GM12878 (cell line): ENCODE results near the gene TRIM45. TPM values are rescaled to one million over a fixed set of nuclear protein-coding genes. Genes with fewer than 3 reads are reported as not detected.

Source experiments
- ATAC-seq: fragments of 200-7000 bp; cut with Tn5 transposase; 3 replicates; pipeline ENCODE4 v1.9.1; 2020; ENCODE audit warnings: mild to moderate bottlenecking, moderate library complexity
- BruUV-seq: library from RNA; stranded (reverse); fragments of 400-500 nt; replicated peaks from 2 replicates; lab custom pipeline; 2021; lab: Mats Ljungman, UMichigan
- CTCF ChIA-PET: fragments of 300-600 bp; sonication (Branson Sonifier 250); formaldehyde crosslinking; extraction: SDS; loops from one replicate; lab custom pipeline; 2021; ENCODE audit warnings: inconsistent platforms; lab: Yijun Ruan, JAX
- POLR2A ChIA-PET: fragments of 350-600 bp; formaldehyde crosslinking; extraction: SDS; loops from one replicate; lab custom pipeline; 2021; ENCODE audit warnings: inconsistent platforms; lab: Charles Lee
- RAD21 ChIA-PET: fragments of 300-600 bp; sonication (Branson Sonifier 250); formaldehyde crosslinking; loops from one replicate; lab custom pipeline; 2023; ENCODE audit warnings: antibody characterized with exemption; ENCODE audit not compliant: unreplicated experiment; lab: Charles Lee
- SMC1A ChIA-PET: fragments of 300-600 bp; sonication (Branson Sonifier 250); formaldehyde crosslinking; loops from one replicate; lab custom pipeline; 2023; ENCODE audit not compliant: unreplicated experiment, uncharacterized antibody; lab: Charles Lee
- DNase-seq: peaks from one replicate; pipeline ENCODE4 v3.0.0-alpha.2; 2011; ENCODE audit warnings: low read depth, low spot score
- FAIRE-seq: peaks from 3 replicates; lab custom pipeline; 2011; peaks lifted over from hg19 to GRCh38; lab: Jason Lieb, UNC
- H2AFZ ChIP-seq: 2 replicates; pipeline ENCODE4 v1.6.0; 2011; ENCODE audit warnings: low read depth, low read length, control low read depth; ENCODE audit not compliant: control insufficient read depth
- H3K27ac ChIP-seq: 2 replicates; pipeline ENCODE4 v1.5.1; 2011; ENCODE audit warnings: control low read depth; ENCODE audit not compliant: control insufficient read depth, insufficient read depth
- H3K27me3 ChIP-seq, 2 experiments: replicated peaks in 1 of 2; 2 replicates each; pipeline versions ENCODE4 v1.6.0 to v1.6.1; 2011; ENCODE audit warnings: low read length in 1 of 2; ENCODE audit not compliant: control insufficient read depth in 2 of 2, insufficient read depth in 2 of 2
- H3K36me3 ChIP-seq, 2 experiments: 2 replicates each; pipeline ENCODE4 v1.5.1; 2011; ENCODE audit warnings: low read length in 1 of 2; ENCODE audit not compliant: control insufficient read depth in 2 of 2, insufficient read depth in 2 of 2
- H3K4me1 ChIP-seq: 2 replicates; pipeline ENCODE4 v1.6.1; 2011; ENCODE audit warnings: mild to moderate bottlenecking, low read length, moderate library complexity, mixed read lengths; ENCODE audit not compliant: control insufficient read depth, insufficient read depth
- H3K4me2 ChIP-seq: 2 replicates; pipeline ENCODE4 v1.6.0; 2011; ENCODE audit warnings: control low read depth; ENCODE audit not compliant: control insufficient read depth, insufficient read depth
- H3K4me3 ChIP-seq: fragments of 200-600 bp; sonication (generic); 2 replicates; pipeline ENCODE4 v1.5.1; 2016
- H3K79me2 ChIP-seq: 2 replicates; pipeline ENCODE4 v1.6.0; 2011; ENCODE audit warnings: low read length; ENCODE audit not compliant: control insufficient read depth, insufficient read depth
- H3K9ac ChIP-seq: 2 replicates; pipeline ENCODE4 v1.8.0; 2011; ENCODE audit warnings: low read length, control low read depth, mixed read lengths; ENCODE audit not compliant: control insufficient read depth, insufficient read depth
- H3K9me3 ChIP-seq: replicated peaks from 3 replicates; pipeline ENCODE4 v1.5.1; 2011; ENCODE audit warnings: mild to moderate bottlenecking, low read length; ENCODE audit not compliant: control insufficient read depth, insufficient read depth
- H4K20me1 ChIP-seq: 2 replicates; pipeline ENCODE4 v1.6.0; 2011; ENCODE audit not compliant: control insufficient read depth, insufficient read depth
- E4F1 ChIP-seq: fragments of 450-650 bp; IDR thresholded peaks from 2 replicates; pipeline ENCODE4 v1.6.1; 2018; ENCODE audit warnings: borderline replicate concordance, mild to moderate bottlenecking; ENCODE audit not compliant: partially characterized antibody
- EGR1 ChIP-seq, 2 experiments: IDR thresholded peaks; 1 replicate in 1 of 2; 2 replicates in 1 of 2; pipeline ENCODE4 v1.6.1; 2011 to 2012; ENCODE audit warnings: low read depth in 2 of 2, low read length in 2 of 2, borderline replicate concordance in 1 of 2, mild to moderate bottlenecking in 1 of 2, moderate library complexity in 1 of 2
- ESRRA ChIP-seq: IDR thresholded peaks from 2 replicates; pipeline ENCODE4 v1.6.1; 2012; ENCODE audit warnings: mild to moderate bottlenecking, low read length, improper control_type of control experiment
- MTA3 ChIP-seq: IDR thresholded peaks from 2 replicates; pipeline ENCODE4 v1.6.1; 2012; ENCODE audit warnings: low read length, inconsistent platforms, borderline replicate concordance
- MYB ChIP-seq: fragments of 150-350 bp; IDR thresholded peaks from 2 replicates; pipeline ENCODE4 v1.6.1; 2014; ENCODE audit warnings: mild to moderate bottlenecking, low read depth, low read length, borderline replicate concordance
- PML ChIP-seq: IDR thresholded peaks from 2 replicates; pipeline ENCODE4 v1.6.1; 2012; ENCODE audit warnings: low read length, inconsistent platforms
- RB1 ChIP-seq: fragments of 450-650 bp; formaldehyde crosslinking; IDR thresholded peaks from 2 replicates; pipeline ENCODE4 v1.6.1; 2017; ENCODE audit warnings: mild to moderate bottlenecking, borderline replicate concordance
- SIX5 ChIP-seq: IDR thresholded peaks from 2 replicates; pipeline ENCODE4 v1.6.1; 2011; ENCODE audit warnings: mild to moderate bottlenecking, low read depth, low read length, moderate library complexity; ENCODE audit not compliant: severe bottlenecking
- WGBS: methylation state at CpG from one replicate; pipeline ENCODE4 v1.1.6; 2016; ENCODE audit warnings: low lambda C conversion rate; ENCODE audit not compliant: insufficient replicate concordance, insufficient coverage; ENCODE audit errors: missing lambda C conversion rate; 5-methylcytosine and 5-hydroxymethylcytosine counted together
- in situ Hi-C: fragments of 300-500 bp; cut with MboI; formaldehyde crosslinking; loops from 9 replicates; pipeline ENCODE4 v1.14.3; 2018; ENCODE audit warnings: mixed read lengths
- intact Hi-C: fragments of 100-400 bp; cut with micrococcal nuclease; formaldehyde crosslinking; loops from one replicate; pipeline ENCODE4 v1.14.2; 2022; ENCODE audit not compliant: unreplicated experiment
- polyA plus RNA-seq, 11 experiments: library from polyadenylated mRNA; depleted of rRNA in 4 of 11; unstranded in 6 of 11; stranded (reverse) in 5 of 11; fragments of >200 nt; fragmentation: Nextera tagmentation in 4 of 11; fragmentation: Illumina TruSeq in 1 of 11; extraction: Ambion mirVana in 4 of 11; extraction: Trizol in 1 of 11; gene quantifications; 1 replicate in 1 of 11; 2 replicates in 10 of 11; pipeline versions ENCODE4 v1.2.1 to v1.2.3, GENCODE V29; 2011 to 2016; ENCODE audit warnings: inconsistent platforms in 2 of 11, missing spikeins in 2 of 11, low read depth in 1 of 11
- total RNA-seq, 4 experiments: library from RNA; depleted of rRNA in 3 of 4; stranded (reverse); fragments of >200 nt in 3 of 4; fragmentation: Illumina TruSeq in 1 of 4; extraction: Trizol in 1 of 4; gene quantifications; 2 replicates each; pipeline versions ENCODE4 v1.2.1 to v1.2.3, GENCODE V29; 2013 to 2021

TRIM45 gene
- total and polyA plus RNA-seq, 10 of the 15 experiments (the other 5 are each of a cell fraction or from before 2014, with no cell fraction given), result 0.31 to 0.86 (median 0.46) TPM

GRCh38 chr1:117138106-117138505 is 16.6 kb upstream of the TRIM45 start:
- 21% methylated on average over 3 of the region's 3 CpGs for WGBS
- Histone ChIP-seq H3K4me2 (no peak overlapping the region), H3K27me3 (0 out of 4 replicates have a peak, but pooled peaks cover 0 to 2% of the 10 kb centered on the region in 2 experiments), H3K9ac (no peak overlapping the region), H3K36me3 (no peaks in the 10 kb centered on the region), H4K20me1 (no peaks in the 10 kb centered on the region), H3K4me1 (no peaks in the 10 kb centered on the region), H3K79me2 (no peaks in the 10 kb centered on the region), H2AFZ (no peak overlapping the region), H3K4me3 (no peak overlapping the region), H3K27ac (no peak overlapping the region), H3K9me3 (no peaks in the 10 kb centered on the region)
- CTCF ChIA-PET, result interaction anchor here (2.2 kb wide), 1 partner anchor 9 kb away, joined by 10 read pairs; no protein-coding TSS in a partner anchor
- FAIRE-seq (no peak), DNase-seq (no peak), ATAC-seq (no peak)
- RAD21 ChIA-PET, result no interaction called here
- POLR2A ChIA-PET, result no interaction called here
- intact Hi-C loops, result no loop called here
- no TSS peak for BruUV-seq
- SMC1A ChIA-PET, result interaction anchor here (1.2 kb wide), 1 partner anchor 10 kb away, joined by 3 read pairs; no protein-coding TSS in a partner anchor
- in situ Hi-C loops, result no loop called here
- TF ChIP-seq EGR1 (IDR thresholded peaks at IDR 0.05; ENCODE audit: borderline replicate concordance in 1 of 2, low read depth in 2 of 2, low read length in 2 of 2) (no peak), MTA3 (no peak), PML (no peak), ESRRA (no peak), SIX5 (no peak), MYB (no peak), RB1 (no peak), E4F1 (no peak)
